ACC112 (cell line): ENCODE measurements around the gene KIF5A.
A peak's percentile ranks its signal among the peaks of the same experiment; 100 is the strongest.
"Not testable (repeated sequence)": the region's sequence is repeated elsewhere in the genome, so short reads cannot be mapped to it uniquely, and the experiment has no call there.

Experiments used
- H2AFZ ChIP-seq: fragments of 200-600 bp; sonication (generic); one replicate; pipeline ENCODE4 v1.6.0; 2017; ENCODE audit warnings: antibody characterized with exemption, low read length; ENCODE audit not compliant: unreplicated experiment
- H3K27ac ChIP-seq: fragments of 200-600 bp; sonication (generic); 2 replicates; pipeline ENCODE4 v1.5.1; 2014; ENCODE audit warnings: low read depth, mild to moderate bottlenecking, antibody characterized with exemption, low read length, moderate library complexity
- H3K27me3 ChIP-seq: fragments of 200-600 bp; sonication (generic); 2 replicates; pipeline ENCODE4 v1.6.1; 2014; ENCODE audit warnings: mild to moderate bottlenecking, antibody characterized with exemption, low read length, moderate library complexity, mixed read lengths; ENCODE audit not compliant: insufficient read depth
- H3K36me3 ChIP-seq: fragments of 200-600 bp; sonication (generic); 2 replicates; pipeline ENCODE4 v1.6.1; 2016; ENCODE audit warnings: mild to moderate bottlenecking, antibody characterized with exemption, low read length, moderate library complexity, mixed read lengths; ENCODE audit not compliant: insufficient read depth
- H3K4me1 ChIP-seq: fragments of 200-600 bp; sonication (generic); one replicate; pipeline ENCODE4 v1.6.1; 2016; ENCODE audit warnings: low read length, mixed read lengths; ENCODE audit not compliant: insufficient read depth, unreplicated experiment, control insufficient read depth
- H3K4me3 ChIP-seq: fragments of 200-600 bp; sonication (generic); 2 replicates; pipeline ENCODE4 v1.5.1; 2014; ENCODE audit warnings: mild to moderate bottlenecking, low read depth, low read length
- H3K79me2 ChIP-seq: fragments of 200-600 bp; sonication (generic); one replicate; pipeline ENCODE4 v1.6.0; 2016; ENCODE audit warnings: low read length; ENCODE audit not compliant: control insufficient read depth, unreplicated experiment, insufficient read depth

KIF5A gene

GRCh38 chr12:57585156-57585555, 35.3 kb downstream of the KIF5A start:
- Histone ChIP-seq H3K4me3 (no peak overlapping the region), H3K79me2 (no peaks in the 10 kb centered on the region), H3K27ac (no peak overlapping the region), H2AFZ (no peak overlapping the region), H3K4me1 (no peaks in the 10 kb centered on the region), H3K36me3 (no peaks in the 10 kb centered on the region), H3K27me3 (peaks cover 23% of the 10 kb centered on the region)

- Histone ChIP-seq H3K27me3 (peaks cover 23% of the 10 kb centered on the region), H2AFZ (no peak overlapping the region), H3K79me2 (no peaks in the 10 kb centered on the region), H3K36me3 (no peaks in the 10 kb centered on the region), H3K4me3 (no peak overlapping the region), H3K27ac (no peak overlapping the region), H3K4me1 (no peaks in the 10 kb centered on the region)
Observed at GRCh38 chr12:57586128-57586527, 36.3 kb downstream of the KIF5A start.

- peaks cover 23% of the 10 kb centered on the region for H3K27me3 ChIP-seq
- no peak overlapping the region for H3K27ac ChIP-seq
- H3K79me2 ChIP-seq = no peaks in the 10 kb centered on the region
- H3K4me3 ChIP-seq = no peak overlapping the region
- H2AFZ ChIP-seq = no peak overlapping the region
- H3K36me3 ChIP-seq = no peaks in the 10 kb centered on the region
- peaks cover 2% of the 10 kb centered on the region for H3K4me1 ChIP-seq
Observed at GRCh38 chr12:57586832-57587429, 37.1 kb downstream of the KIF5A start.

- H3K4me1 ChIP-seq, H3K36me3 ChIP-seq, H3K79me2 ChIP-seq, H3K4me3 ChIP-seq, H3K27ac ChIP-seq, H2AFZ ChIP-seq: not testable (repeated sequence)
- H3K27me3 ChIP-seq = peaks cover 23% of the 10 kb centered on the region
Observed at GRCh38 chr12:57588951-57589610, 39.2 kb downstream of the KIF5A start.

GRCh38 chr12:57590479-57590863, 40.6 kb downstream of the KIF5A start:
- H2AFZ ChIP-seq = peak overlapping the region; percentile 99
- H3K4me3 ChIP-seq = peak overlapping the region; percentile 95
- H3K27ac ChIP-seq = no peak overlapping the region
- H3K27me3 ChIP-seq = peaks cover 18% of the 10 kb centered on the region
- H3K36me3 ChIP-seq = no peaks in the 10 kb centered on the region
- peaks cover 10% of the 10 kb centered on the region for H3K4me1 ChIP-seq
- no peaks in the 10 kb centered on the region for H3K79me2 ChIP-seq

- no peaks in the 10 kb centered on the region for H3K36me3 ChIP-seq
- H3K4me3 ChIP-seq = peak within 1 kb of the TSS; percentile 95
- peaks cover 15% of the 10 kb centered on the region for H3K27me3 ChIP-seq
- peaks cover 10% of the 10 kb centered on the region for H3K4me1 ChIP-seq
- H3K79me2 ChIP-seq = no peaks in the 10 kb centered on the region
- H3K27ac ChIP-seq = no peak within 1 kb of the TSS
- H2AFZ ChIP-seq = peak within 1 kb of the TSS; percentile 99
Observed at GRCh38 chr12:57590864-57591781, 41.3 kb downstream of the KIF5A start, which contains the start of gene PIP4K2C. Gene PIP4K2C (plus strand): TSS chr12:57591192. CDS start chr12:57591290, 98 bp downstream.

GRCh38 chr12:57591782-57592325, 42.0 kb downstream of the KIF5A start:
- peaks cover 10% of the 10 kb centered on the region for H3K4me1 ChIP-seq
- peak overlapping the region; percentile 95 for H3K4me3 ChIP-seq
- peaks cover 12% of the 10 kb centered on the region for H3K27me3 ChIP-seq
- H3K36me3 ChIP-seq = no peaks in the 10 kb centered on the region
- H2AFZ ChIP-seq = peak overlapping the region; percentile 99
- H3K27ac ChIP-seq = no peak overlapping the region
- no peaks in the 10 kb centered on the region for H3K79me2 ChIP-seq

DNA sequence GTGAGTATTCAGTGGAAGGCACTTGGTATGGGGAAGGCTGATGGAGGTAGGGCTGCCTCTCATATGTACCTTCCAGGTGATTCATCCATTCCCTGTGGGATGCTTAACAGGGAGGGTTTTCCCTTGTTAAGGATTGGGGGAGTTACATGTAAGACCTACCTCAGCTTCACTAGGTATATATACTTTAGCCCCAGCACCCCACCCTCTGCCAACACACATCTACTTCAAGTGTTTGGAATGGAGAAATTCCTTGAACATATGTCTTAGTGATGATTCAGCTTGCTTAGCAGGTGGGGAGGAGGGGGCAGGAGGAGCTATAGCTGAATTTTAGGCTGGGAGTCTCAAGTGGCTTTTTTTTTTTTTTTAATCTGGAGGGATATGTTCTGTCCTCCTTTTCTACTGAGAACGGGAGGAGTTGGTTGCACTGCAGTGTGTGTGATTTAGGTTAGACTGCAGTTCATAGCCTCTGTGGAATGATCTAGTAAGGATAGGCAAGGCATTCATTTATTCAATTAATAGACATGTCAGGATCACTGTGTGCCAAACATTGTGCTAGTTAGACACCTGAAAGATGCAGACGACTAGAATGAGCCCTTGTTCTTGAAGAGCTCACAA, 42.8 kb downstream of the KIF5A start:
- Histone ChIP-seq H3K4me3 (no peak overlapping the region; the same call in 1 of the 2 replicates), H3K79me2 (no peaks in the 10 kb centered on the region), H2AFZ (no peak overlapping the region), H3K27me3 (peaks cover 7% of the 10 kb centered on the region), H3K27ac (no peak overlapping the region), H3K36me3 (no peaks in the 10 kb centered on the region), H3K4me1 (peaks cover 10% of the 10 kb centered on the region)

DNA sequence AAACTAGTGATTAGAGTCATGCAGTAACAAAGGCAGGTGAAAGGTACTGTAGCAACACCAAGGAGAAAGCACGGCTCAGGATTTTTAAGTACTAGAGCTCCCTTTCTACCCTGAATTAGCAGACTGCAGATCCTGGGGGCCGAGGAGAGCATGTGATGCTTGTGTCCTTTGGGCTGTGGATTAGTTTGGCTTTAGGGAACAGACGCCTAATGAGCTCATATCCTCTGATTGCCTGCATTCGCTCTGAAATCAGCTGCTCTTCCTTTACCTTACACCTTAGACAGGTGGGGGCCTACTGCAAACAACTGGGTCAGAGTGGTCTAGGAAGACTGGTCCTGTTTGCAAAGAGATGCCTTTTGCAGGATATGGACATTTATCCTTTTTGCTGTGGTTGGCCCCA, 43.3 kb downstream of the KIF5A start:
- Histone ChIP-seq H3K27me3 (peaks cover 2% of the 10 kb centered on the region), H3K27ac (no peak overlapping the region), H2AFZ (no peak overlapping the region), H3K79me2 (no peaks in the 10 kb centered on the region), H3K4me1 (peaks cover 10% of the 10 kb centered on the region), H3K4me3 (no peak overlapping the region), H3K36me3 (no peaks in the 10 kb centered on the region)

DNA sequence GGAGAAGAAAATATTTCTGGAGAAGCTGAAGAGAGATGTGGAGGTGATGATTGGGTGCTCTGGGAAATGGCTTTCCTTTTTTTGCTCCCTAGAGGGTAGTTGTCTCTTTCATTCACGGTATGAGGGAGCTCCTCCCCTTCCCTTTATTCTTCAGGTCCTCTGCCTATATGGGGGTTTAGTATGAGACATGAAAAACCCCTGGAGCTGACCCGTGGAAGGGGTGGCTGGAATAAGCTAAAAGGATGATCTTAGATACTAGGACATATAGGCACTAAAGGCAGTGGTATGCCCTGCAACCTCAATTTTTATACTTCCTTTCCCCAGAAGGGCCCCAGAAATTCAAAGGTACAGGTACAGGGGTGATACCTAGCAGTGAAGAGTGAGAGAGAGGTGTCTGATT, 50.6 kb downstream of the KIF5A start:
- no peak overlapping the region for H3K27ac ChIP-seq
- no peak overlapping the region for H2AFZ ChIP-seq
- no peaks in the 10 kb centered on the region for H3K27me3 ChIP-seq
- no peak overlapping the region for H3K4me3 ChIP-seq
- no peaks in the 10 kb centered on the region for H3K79me2 ChIP-seq
- H3K4me1 ChIP-seq = peaks cover 13% of the 10 kb centered on the region
- H3K36me3 ChIP-seq = peaks cover 9% of the 10 kb centered on the region; the same call in 1 of the 2 replicates
